Measurements from ENCODE around the gene UEVLD.

The UEVLD gene

GRCh38 chr11:18581825-18582224 is 6.7 kb downstream of the UEVLD start:
- no peak for DNase-seq (ENCODE audit: low read depth)

GRCh38 chr11:18580113-18580766 is 8.3 kb downstream of the UEVLD start:
- no peak for DNase-seq (ENCODE audit: low read depth)

DNA sequence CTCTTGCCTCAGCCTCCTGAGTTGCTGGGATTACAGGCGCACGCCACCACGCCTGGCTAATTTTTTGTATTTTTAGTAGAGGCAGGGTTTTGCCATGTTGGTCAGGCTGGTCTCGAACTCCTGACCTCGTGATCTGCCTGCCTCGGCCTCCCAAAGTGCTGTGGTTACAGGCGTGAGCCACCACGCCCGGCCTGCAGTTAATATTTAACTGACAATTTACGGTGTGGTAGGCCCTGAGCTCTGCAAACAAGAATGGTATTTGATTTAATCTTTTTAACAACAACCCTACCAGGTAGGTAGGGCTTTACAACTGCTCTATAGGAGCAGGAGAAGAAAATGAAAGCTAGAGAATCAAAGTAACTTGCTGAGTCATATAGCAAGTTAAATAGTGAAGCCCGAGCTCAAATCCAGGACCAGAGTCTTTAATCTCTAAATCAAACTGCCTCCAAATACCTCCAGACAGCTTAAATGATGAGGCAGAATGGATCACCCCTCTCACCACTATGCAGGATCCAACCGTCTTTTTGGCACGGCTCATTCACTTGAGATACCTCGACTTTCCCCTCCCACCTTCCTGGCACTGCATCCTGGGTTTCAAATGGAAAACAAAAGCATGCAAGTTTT is 9.4 kb downstream of the UEVLD start:
- DNase-seq (ENCODE audit: low read depth), result no peak

GRCh38 chr11:18575361-18575760 is 13.2 kb downstream of the UEVLD start:
- DNase-seq (ENCODE audit: low read depth), result no peak

DNA sequence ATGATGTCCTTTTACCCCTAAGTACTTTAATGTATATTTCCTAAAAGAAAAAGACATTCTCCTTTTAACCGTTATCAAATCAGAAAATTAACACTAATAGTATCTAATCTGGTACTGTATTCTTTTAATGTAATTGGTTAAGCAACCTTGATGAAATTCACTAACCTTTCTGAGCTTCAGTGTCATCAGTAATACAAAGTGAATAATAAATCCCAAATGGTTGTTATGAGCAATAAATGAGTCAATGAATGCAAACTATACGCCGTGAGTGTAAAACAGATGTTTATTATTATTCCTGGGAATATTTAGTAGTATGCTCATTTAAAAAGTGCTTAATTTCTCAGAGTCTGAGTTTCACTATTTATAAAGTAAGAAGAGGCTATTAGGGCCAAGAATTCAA is 21.5 kb downstream of the UEVLD start:
- DNase-seq (ENCODE audit: low read depth), result no peak

DNA sequence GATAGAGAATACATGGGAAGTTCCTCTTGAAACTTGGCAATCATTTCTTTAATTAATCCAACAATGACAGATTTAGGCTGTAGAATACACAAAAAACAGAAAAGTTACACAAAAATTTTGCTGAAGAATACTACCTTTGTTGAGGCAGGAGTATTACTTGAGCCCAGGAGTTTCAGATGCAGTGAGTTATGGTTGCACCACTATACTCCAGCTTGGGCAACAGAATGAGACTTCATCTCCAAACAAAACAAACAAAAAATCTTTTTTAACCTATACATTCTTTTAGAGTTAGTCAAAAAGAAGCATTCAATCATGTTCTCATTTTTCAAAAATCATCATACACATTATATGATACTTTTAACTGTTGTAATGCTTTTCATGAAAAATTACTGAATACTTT is 22.1 kb downstream of the UEVLD start:
- DNase-seq (ENCODE audit: low read depth), result no peak

- no peak for DNase-seq (ENCODE audit: low read depth)
These were observed 24.4 kb downstream of the UEVLD start for GRCh38 chr11:18564149-18564548.

- no peak for DNase-seq (ENCODE audit: low read depth)
These were observed 25.3 kb downstream of the UEVLD start for GRCh38 chr11:18563090-18563730.

DNA sequence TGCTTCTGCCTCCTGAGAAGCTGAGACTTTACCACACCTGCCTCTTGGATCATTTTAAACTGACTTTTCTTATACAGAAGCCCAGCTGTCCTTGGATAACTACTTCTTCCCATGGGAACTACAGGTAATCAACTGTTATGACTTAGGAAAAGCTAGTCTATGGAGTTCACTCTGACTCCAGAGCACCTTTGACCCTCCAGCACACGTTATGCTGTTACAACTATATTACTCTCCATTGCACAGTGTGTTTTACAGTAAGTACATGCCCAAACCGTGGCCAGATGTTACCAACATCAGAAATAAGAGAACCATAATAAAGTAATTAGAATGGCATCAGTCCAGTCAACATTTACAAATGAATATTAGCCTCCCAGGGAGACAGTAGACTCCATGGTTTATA is 40.5 kb downstream of the UEVLD start:
- no peak for DNase-seq (ENCODE audit: low read depth)

DNA sequence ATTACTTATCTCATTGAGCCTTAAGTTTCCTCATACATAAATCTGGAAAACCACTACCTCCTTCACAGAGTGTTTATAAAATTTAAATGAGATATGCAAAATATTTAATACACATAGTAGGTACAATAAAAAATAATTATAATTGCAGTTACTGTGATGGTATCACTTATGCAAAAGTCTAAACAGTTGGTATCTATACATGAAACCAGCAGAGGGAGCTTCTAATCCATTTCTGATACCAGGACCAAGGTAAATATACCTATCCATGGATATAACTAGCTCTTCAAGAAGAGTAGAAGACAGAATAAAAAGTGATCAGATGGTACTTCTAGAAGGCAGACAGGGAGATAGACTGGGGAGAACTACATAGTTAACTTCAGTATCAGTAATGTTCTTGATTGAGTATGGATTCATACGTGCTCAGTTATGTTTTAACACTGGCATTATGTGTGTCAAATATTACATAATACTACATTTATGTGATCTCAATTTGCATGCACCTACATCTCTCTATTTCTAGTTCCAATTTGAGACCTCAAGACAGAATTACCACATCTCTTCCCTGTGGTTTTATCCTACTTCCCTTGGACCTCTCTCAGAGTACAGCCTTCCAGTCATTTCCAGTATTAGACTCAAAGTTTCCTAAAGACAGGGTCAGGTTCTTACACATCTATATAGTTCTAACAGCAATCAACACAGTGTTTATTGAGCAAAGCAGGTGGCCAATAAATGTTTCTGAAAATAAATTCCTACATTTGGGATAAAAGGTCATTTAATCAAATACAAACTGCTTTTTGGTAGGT is 48.1 kb downstream of the UEVLD start:
- DNase-seq (ENCODE audit: low read depth), result no peak

GRCh38 chr11:18536209-18536608 is 52.3 kb downstream of the UEVLD start:
- no peak for DNase-seq (ENCODE audit: low read depth)

- DNase-seq (ENCODE audit: low read depth), result no peak
These were observed 54.3 kb downstream of the UEVLD start for GRCh38 chr11:18534245-18534644.

DNA sequence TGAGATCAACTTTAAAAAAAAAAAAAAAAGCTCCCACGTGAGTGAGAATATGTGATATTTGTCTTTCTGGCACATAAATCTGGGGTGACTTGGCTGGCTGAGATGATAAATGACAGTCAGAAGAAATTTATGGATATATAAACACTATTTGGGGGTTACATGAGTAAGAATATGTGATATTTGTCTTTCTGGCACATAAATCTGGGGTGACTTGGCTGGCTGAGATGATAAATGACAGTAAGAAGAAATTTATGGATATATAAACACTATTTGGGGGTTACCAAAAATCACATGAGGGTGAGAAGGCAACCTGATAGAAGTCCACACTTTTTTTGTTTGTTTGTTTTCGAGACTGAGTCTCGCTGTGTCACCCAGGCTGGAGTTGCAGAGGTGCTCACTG is 55.2 kb downstream of the UEVLD start:
- no peak for DNase-seq (ENCODE audit: low read depth)

- DNase-seq (ENCODE audit: low read depth), result no peak
These were observed 61.0 kb downstream of the UEVLD start for GRCh38 chr11:18527512-18527911.

DNA sequence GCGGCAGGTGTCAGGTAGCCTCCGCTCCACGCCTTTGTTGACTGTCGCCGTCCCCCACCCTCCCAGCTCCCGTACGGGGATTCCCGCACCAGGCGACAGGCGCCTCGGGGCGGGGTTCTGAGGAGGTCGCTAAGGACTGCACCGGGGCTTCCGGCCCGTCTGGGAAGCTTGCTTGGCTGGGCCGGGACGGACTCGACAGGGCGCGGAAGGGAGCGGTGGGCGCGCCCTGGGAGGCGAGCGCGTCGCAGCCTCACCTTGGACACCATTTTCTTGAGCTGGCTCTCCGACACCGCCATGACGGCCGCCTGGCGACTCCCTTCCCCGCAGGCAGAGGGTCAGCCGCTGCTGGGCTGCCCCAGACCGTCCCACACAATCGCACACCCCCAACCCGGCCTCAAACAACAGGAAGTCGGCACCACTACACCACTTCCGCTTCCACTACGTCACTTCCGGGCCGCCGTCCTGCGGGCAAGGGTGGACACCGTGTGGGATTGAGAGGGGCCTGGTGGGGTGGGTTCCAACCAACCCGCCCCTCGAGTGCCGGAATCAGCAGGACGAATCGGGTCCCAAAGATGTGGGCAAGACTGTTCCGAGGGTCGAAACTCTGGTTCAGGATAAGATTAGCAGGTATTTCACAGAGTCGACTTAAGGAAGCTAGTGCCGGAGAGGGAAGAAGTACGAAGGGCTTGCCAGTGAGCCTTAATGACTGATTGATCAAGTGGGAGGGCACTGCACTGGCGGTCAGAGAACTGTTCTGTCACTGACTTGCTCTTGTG is 61.8 kb downstream of the UEVLD start, which contains the start of gene TSG101:
Gene TSG101, minus strand, starts transcription at position 422 of the 776 bp plus-strand sequence. Its CDS starts 126 bp downstream, at position 296.
- DNase-seq (ENCODE audit: low read depth), result peak; percentile 82

DNA sequence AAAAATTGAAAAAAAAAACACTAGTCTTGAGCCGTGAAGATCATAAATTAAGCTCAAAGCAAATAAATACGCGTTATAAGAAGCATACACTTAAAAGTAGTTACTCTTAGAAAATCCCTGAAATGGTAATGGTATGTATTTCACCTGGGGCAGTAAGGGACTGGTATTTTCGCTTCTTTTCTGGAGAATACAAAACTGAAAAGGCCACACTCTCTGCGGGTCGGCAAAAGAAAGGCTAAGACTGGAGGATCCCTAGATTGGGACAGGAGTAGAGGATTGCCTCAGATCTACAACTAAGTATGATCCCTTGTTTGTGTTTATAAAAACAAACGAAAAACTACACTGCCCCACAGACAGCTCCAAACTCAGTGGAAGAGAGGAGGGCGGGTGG is 62.4 kb downstream of the UEVLD start:
- DNase-seq (ENCODE audit: low read depth), result no peak

GRCh38 chr11:18524248-18524647 is 64.3 kb downstream of the UEVLD start:
- DNase-seq (ENCODE audit: low read depth), result no peak

- no peak for DNase-seq (ENCODE audit: low read depth)
These were observed 65.5 kb downstream of the UEVLD start for GRCh38 chr11:18523084-18523483.

DNA sequence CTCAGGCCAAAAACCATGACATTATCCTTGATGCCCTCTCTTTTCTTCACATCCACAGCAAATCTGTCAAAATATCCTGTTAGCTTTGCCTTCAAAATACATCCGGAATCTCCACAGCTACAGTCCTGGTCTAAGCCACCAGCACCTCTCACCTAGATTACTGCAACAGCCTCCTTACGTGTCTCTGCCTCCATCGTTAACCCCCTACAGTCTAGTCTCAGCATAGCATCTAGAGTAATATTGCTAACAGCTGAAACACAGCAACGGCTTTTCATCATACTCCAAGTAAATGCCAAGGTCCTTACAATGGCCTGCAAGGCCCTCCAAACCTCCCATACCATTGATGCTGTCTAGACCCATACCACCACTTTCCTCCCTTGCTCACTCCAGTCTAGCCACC is 66.1 kb downstream of the UEVLD start:
- DNase-seq (ENCODE audit: low read depth), result no peak

DNA sequence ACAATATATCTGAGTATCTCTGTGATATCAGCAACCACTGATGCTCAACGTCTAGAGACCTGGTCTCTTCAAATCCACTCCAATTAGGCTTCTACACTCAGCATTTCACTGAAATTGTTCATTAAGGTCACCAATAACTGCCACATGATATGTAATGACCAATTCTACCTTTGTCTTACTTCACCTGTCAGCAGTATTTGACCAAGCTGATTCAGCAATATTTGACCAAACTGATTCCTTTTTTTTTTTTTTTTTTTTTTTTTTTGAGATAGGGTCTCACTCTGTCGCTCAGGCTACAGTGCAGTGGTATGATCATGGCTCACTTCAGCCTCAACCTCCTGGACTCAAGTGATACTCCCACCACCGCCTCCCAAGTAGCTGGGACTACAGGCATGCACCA is 67.4 kb downstream of the UEVLD start:
- no peak for DNase-seq (ENCODE audit: low read depth)

GRCh38 chr11:18502352-18502751 is 86.2 kb downstream of the UEVLD start:
- DNase-seq (ENCODE audit: low read depth), result no peak

- no peak for DNase-seq (ENCODE audit: low read depth)
These were observed 86.9 kb downstream of the UEVLD start for GRCh38 chr11:18501629-18502028.

All from T-helper 22 cell (primary cell).